H9 (cell line): ENCODE data around the gene ZNF71. TPM values are rescaled to one million over a fixed set of nuclear protein-coding genes. Genes with fewer than 3 reads are reported as not detected.

Experiments
- DNase-seq: peaks from one replicate; pipeline ENCODE4 v3.0.0-alpha.2; 2017
- H2AFZ ChIP-seq: one replicate; pipeline ENCODE4 v1.6.1; 2013; ENCODE audit warnings: mild to moderate bottlenecking, low read length, control low read depth, moderate library complexity
- H2AK5ac ChIP-seq: 2 replicates; pipeline ENCODE4 v1.6.1; 2013; ENCODE audit warnings: low read length, control low read depth, mixed read lengths; ENCODE audit not compliant: insufficient read length
- H2BK120ac ChIP-seq: one replicate; pipeline ENCODE4 v1.6.1; 2013; ENCODE audit warnings: low read depth, mild to moderate bottlenecking, low read length, control low read depth, inconsistent platforms; ENCODE audit not compliant: poor library complexity, severe bottlenecking
- H2BK12ac ChIP-seq: 2 replicates; pipeline ENCODE4 v1.6.1; 2013; ENCODE audit warnings: low read length, control low read depth, mixed read lengths, low read depth; ENCODE audit not compliant: insufficient read length
- H2BK15ac ChIP-seq: 2 replicates; pipeline ENCODE4 v1.6.1; 2013; ENCODE audit warnings: low read depth, low read length, control low read depth
- H2BK20ac ChIP-seq: one replicate; pipeline ENCODE4 v1.6.1; 2013; ENCODE audit warnings: low read depth, mild to moderate bottlenecking, low read length, control low read depth, inconsistent platforms; ENCODE audit not compliant: poor library complexity, severe bottlenecking
- H2BK5ac ChIP-seq: 2 replicates; pipeline ENCODE4 v1.6.1; 2013; ENCODE audit warnings: low read length, control low read depth, mixed read lengths; ENCODE audit not compliant: insufficient read length
- H3K14ac ChIP-seq: 2 replicates; pipeline ENCODE4 v1.6.1; 2013; ENCODE audit warnings: low read length, control low read depth; ENCODE audit not compliant: insufficient read depth
- H3K18ac ChIP-seq: 2 replicates; pipeline ENCODE4 v1.6.1; 2013; ENCODE audit warnings: low read depth, mild to moderate bottlenecking, mixed read lengths, low read length, control low read depth; ENCODE audit not compliant: insufficient read length
- H3K23ac ChIP-seq: 2 replicates; pipeline ENCODE4 v1.6.1; 2013; ENCODE audit warnings: low read length, control low read depth, mixed read lengths, low read depth; ENCODE audit not compliant: insufficient read length
- H3K23me2 ChIP-seq: 2 replicates; pipeline ENCODE4 v1.6.1; 2013; ENCODE audit warnings: low read depth, mild to moderate bottlenecking, mixed read lengths, low read length, control low read depth; ENCODE audit not compliant: insufficient read length, poor library complexity, severe bottlenecking
- H3K27ac ChIP-seq: 2 replicates; pipeline ENCODE4 v1.5.1; 2013; ENCODE audit warnings: low read length, control low read depth, mixed read lengths, low read depth; ENCODE audit not compliant: insufficient read length
- H3K27me3 ChIP-seq: 2 replicates; pipeline ENCODE4 v1.6.1; 2013; ENCODE audit warnings: low read length, control low read depth, inconsistent platforms; ENCODE audit not compliant: insufficient read depth
- H3K4ac ChIP-seq: 2 replicates; pipeline ENCODE4 v1.6.1; 2013; ENCODE audit warnings: low read depth, mild to moderate bottlenecking, control low read depth, inconsistent platforms, low read length, moderate library complexity
- H3K4me1 ChIP-seq: 2 replicates; pipeline ENCODE4 v1.6.1; 2013; ENCODE audit warnings: low read length, control low read depth, inconsistent platforms; ENCODE audit not compliant: insufficient read depth
- H3K4me2 ChIP-seq: 2 replicates; pipeline ENCODE4 v1.6.1; 2013; ENCODE audit warnings: low read length, control low read depth, mixed read lengths; ENCODE audit not compliant: insufficient read length, insufficient read depth
- H3K56ac ChIP-seq: 2 replicates; pipeline ENCODE4 v1.6.1; 2013; ENCODE audit warnings: low read depth, mild to moderate bottlenecking, mixed read lengths, low read length, control low read depth; ENCODE audit not compliant: insufficient read length
- H3K79me1 ChIP-seq: 2 replicates; pipeline ENCODE4 v1.6.1; 2013; ENCODE audit warnings: low read depth, mild to moderate bottlenecking, moderate library complexity, low read length, control low read depth, inconsistent platforms; ENCODE audit not compliant: insufficient read depth, poor library complexity, severe bottlenecking
- H3K79me2 ChIP-seq: 2 replicates; pipeline ENCODE4 v1.6.1; 2013; ENCODE audit warnings: low read length, control low read depth, inconsistent platforms; ENCODE audit not compliant: insufficient read depth
- H3K9ac ChIP-seq: 2 replicates; pipeline ENCODE4 v1.6.1; 2013; ENCODE audit warnings: low read length, control low read depth, mixed read lengths; ENCODE audit not compliant: insufficient read length; ENCODE audit errors: extremely low read depth
- H3K9me3 ChIP-seq: one replicate; pipeline ENCODE4 v1.6.1; 2013; ENCODE audit warnings: low read depth, low read length, inconsistent platforms; ENCODE audit not compliant: control insufficient read depth
- H3T11ph ChIP-seq: one replicate; pipeline ENCODE4 v1.6.1; 2013; ENCODE audit warnings: mild to moderate bottlenecking, low read length, control low read depth, inconsistent platforms
- H4K20me1 ChIP-seq: one replicate; pipeline ENCODE4 v1.6.1; 2013; ENCODE audit not compliant: control insufficient read depth, insufficient read length, insufficient read depth
- H4K5ac ChIP-seq: 2 replicates; pipeline ENCODE4 v1.6.1; 2013; ENCODE audit warnings: low read depth, mild to moderate bottlenecking, mixed read lengths, low read length, control low read depth; ENCODE audit not compliant: insufficient read length
- H4K8ac ChIP-seq: replicated peaks from 2 replicates; pipeline ENCODE4 v1.6.1; 2013; ENCODE audit warnings: low read length, control low read depth, mixed read lengths, low read depth; ENCODE audit not compliant: insufficient read length
- H4K91ac ChIP-seq: 2 replicates; pipeline ENCODE4 v1.6.1; 2013; ENCODE audit warnings: low read depth, mild to moderate bottlenecking, moderate library complexity, mixed read lengths, low read length, control low read depth; ENCODE audit not compliant: insufficient read length
- H3K27ac Mint-ChIP-seq, 3 experiments: 2 replicates in 2 of 3; 3 replicates in 1 of 3; pipeline ENCODE4 v1.8.0; 2020 to 2021; ENCODE audit warnings: mixed read lengths in 3 of 3, mild to moderate bottlenecking in 1 of 3, moderate library complexity in 1 of 3
- H3K27me3 Mint-ChIP-seq: 2 replicates; pipeline ENCODE4 v1.8.0; 2021; ENCODE audit warnings: low read depth, mild to moderate bottlenecking, moderate library complexity, mixed read lengths
- H3K36me3 Mint-ChIP-seq, 3 experiments: 2 replicates in 2 of 3; 3 replicates in 1 of 3; pipeline ENCODE4 v1.8.0; 2020 to 2021; ENCODE audit warnings: low read depth in 3 of 3, mixed read lengths in 3 of 3; ENCODE audit not compliant: insufficient read depth in 1 of 3
- H3K4me1 Mint-ChIP-seq, 2 experiments: 2 replicates each; pipeline ENCODE4 v1.8.0; 2020; ENCODE audit warnings: mixed read lengths in 2 of 2
- H3K4me3 Mint-ChIP-seq, 2 experiments: 2 replicates in 1 of 2; 3 replicates in 1 of 2; pipeline ENCODE4 v1.8.0; 2020 to 2021; ENCODE audit warnings: mild to moderate bottlenecking in 2 of 2, mixed read lengths in 2 of 2, moderate library complexity in 1 of 2
- H3K9me3 Mint-ChIP-seq, 2 experiments: 2 replicates in 1 of 2; 3 replicates in 1 of 2; pipeline ENCODE4 v1.8.0; 2020; ENCODE audit warnings: mild to moderate bottlenecking in 2 of 2, mixed read lengths in 2 of 2, moderate library complexity in 1 of 2
- WGBS: extraction: QIAGEN DNeasy Blood & Tissue Kit; methylation state at CpG from one replicate; pipeline ENCODE4 v1.1.7; 2013; ENCODE audit warnings: missing lambda C conversion rate, low lambda C conversion rate, mixed read lengths; ENCODE audit not compliant: insufficient read length; ENCODE audit errors: extremely low coverage; 5-methylcytosine and 5-hydroxymethylcytosine counted together
- total RNA-seq: library from RNA; stranded (reverse); gene quantifications from 2 replicates; pipeline ENCODE4 v1.2.1, GENCODE V29; 2021
- TF ChIP-seq, protein P1 (sequence below): fragments of 200-600 bp; sonication (generic); conservative IDR thresholded peaks from 3 replicates; pipeline ENCODE4 v1.8.0; 2021; ENCODE audit warnings: antibody characterized with exemption, mild to moderate bottlenecking

Gene ZNF71
- total RNA-seq, 1 experiment from 2014 or later, result 7.2 TPM

DNA sequence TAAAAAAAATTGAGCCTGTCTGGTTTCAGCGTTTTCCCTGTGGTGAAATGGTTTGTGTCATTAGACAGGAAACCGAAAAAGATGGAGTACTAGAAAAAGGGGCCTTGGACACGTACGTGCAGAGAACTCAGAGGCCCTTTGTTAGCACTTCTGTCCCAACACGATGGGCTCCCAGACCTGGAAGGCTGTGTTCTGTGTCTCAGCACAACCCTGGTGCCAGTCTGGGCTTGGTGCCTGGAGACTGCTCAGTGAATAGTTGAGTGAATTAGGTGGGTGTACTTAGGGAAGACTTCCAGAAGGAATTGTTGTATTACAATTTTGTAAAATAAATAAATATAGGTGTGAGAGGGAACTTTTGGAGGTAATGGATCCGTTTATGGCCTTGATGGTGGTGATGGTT lies 8.7 kb downstream of the ZNF71 start:
- H3K4me1 ChIP-seq, result no peaks in the 10 kb centered on the region
- H3K27ac Mint-ChIP-seq, result no peak overlapping the region
- H4K91ac ChIP-seq, result no peak overlapping the region
- H3K36me3 Mint-ChIP-seq, result peaks cover 63 to 70% (median 68%) of the 10 kb centered on the region in 3 experiments
- no peak overlapping the region for H3K9ac ChIP-seq
- H3K9me3 ChIP-seq, result no peaks in the 10 kb centered on the region
- no peak overlapping the region for H2BK20ac ChIP-seq
- no peak overlapping the region for H2BK15ac ChIP-seq
- no peaks in the 10 kb centered on the region for H3K23me2 ChIP-seq
- H3K4ac ChIP-seq, result no peak overlapping the region
- H3K23ac ChIP-seq, result no peak overlapping the region
- H3K27ac ChIP-seq, result no peak overlapping the region
- no peak overlapping the region for H3K18ac ChIP-seq
- H3K56ac ChIP-seq, result no peak overlapping the region
- H2BK5ac ChIP-seq, result no peak overlapping the region
- H3T11ph ChIP-seq, result no peak overlapping the region
- DNase-seq, result no peak
- TF ChIP-seq, protein P1, sequence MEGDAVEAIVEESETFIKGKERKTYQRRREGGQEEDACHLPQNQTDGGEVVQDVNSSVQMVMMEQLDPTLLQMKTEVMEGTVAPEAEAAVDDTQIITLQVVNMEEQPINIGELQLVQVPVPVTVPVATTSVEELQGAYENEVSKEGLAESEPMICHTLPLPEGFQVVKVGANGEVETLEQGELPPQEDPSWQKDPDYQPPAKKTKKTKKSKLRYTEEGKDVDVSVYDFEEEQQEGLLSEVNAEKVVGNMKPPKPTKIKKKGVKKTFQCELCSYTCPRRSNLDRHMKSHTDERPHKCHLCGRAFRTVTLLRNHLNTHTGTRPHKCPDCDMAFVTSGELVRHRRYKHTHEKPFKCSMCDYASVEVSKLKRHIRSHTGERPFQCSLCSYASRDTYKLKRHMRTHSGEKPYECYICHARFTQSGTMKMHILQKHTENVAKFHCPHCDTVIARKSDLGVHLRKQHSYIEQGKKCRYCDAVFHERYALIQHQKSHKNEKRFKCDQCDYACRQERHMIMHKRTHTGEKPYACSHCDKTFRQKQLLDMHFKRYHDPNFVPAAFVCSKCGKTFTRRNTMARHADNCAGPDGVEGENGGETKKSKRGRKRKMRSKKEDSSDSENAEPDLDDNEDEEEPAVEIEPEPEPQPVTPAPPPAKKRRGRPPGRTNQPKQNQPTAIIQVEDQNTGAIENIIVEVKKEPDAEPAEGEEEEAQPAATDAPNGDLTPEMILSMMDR, result no peak
- H3K9me3 Mint-ChIP-seq, result peaks cover 77 to 91% of the 10 kb centered on the region in 2 experiments
- no peaks in the 10 kb centered on the region for H3K27me3 Mint-ChIP-seq
- peaks cover 5% of the 10 kb centered on the region; the same call in 1 of the 2 replicates for H3K79me2 ChIP-seq
- H2BK120ac ChIP-seq, result no peak overlapping the region
- no peaks in the 10 kb centered on the region for H3K27me3 ChIP-seq
- no peaks in the 10 kb centered on the region for H3K4me1 Mint-ChIP-seq
- no peak overlapping the region for H2AK5ac ChIP-seq
- peaks cover 6% of the 10 kb centered on the region for H3K79me1 ChIP-seq
- H3K4me3 Mint-ChIP-seq, result no peak overlapping the region
- no peak overlapping the region for H2AFZ ChIP-seq
- no peak overlapping the region for H2BK12ac ChIP-seq
- H4K8ac ChIP-seq, result no peak overlapping the region
- H4K20me1 ChIP-seq, result no peaks in the 10 kb centered on the region
- no peak overlapping the region for H4K5ac ChIP-seq
- WGBS, result no CpG with 5 or more reads among the region's 6 CpGs
- no peak overlapping the region for H3K14ac ChIP-seq
- H3K4me2 ChIP-seq, result no peak overlapping the region
